Activated CD8-positive, alpha-beta T cell treated with anti-CD3 and anti-CD28 coated beads, Interleukin-2, amount 10 ng/mL, durations not matched to agents 7 days and 5 days (primary cell): ENCODE data around the gene SUCNR1. TPM values are rescaled to one million over a fixed set of nuclear protein-coding genes. Genes with fewer than 3 reads are reported as not detected.
A peak's percentile ranks its signal among the peaks of the same experiment; 100 is the strongest.
"Not testable (repeated sequence)": the region's sequence is repeated elsewhere in the genome, so short reads cannot be mapped to it uniquely, and the experiment has no call there.

Source experiments
- ATAC-seq: fragments of 150-1000 bp; cut with Tn5 transposase; one replicate; pipeline ENCODE4 v1.10.0; 2021; ENCODE audit warnings: moderate library complexity
- CTCF ChIA-PET: fragments of 350-600 bp; sonication (Branson Sonifier 250); formaldehyde crosslinking; loops from one replicate; lab custom pipeline; 2021; ENCODE audit warnings: antibody characterized with exemption; lab: Charles Lee
- POLR2A ChIA-PET: fragments of 350-600 bp; sonication (Branson Sonifier 250); formaldehyde crosslinking; loops from one replicate; lab custom pipeline; 2021; ENCODE audit warnings: antibody characterized with exemption; lab: Charles Lee
- DNase-seq: peaks from one replicate; pipeline ENCODE4 v3.0.0-alpha.2; 2020
- H3K27ac Mint-ChIP-seq: one replicate; pipeline ENCODE4 v1.8.0; 2021; ENCODE audit warnings: mild to moderate bottlenecking, mixed read lengths
- H3K27me3 Mint-ChIP-seq: one replicate; pipeline ENCODE4 v1.8.0; 2021; ENCODE audit warnings: low read depth, mixed read lengths
- H3K36me3 Mint-ChIP-seq: one replicate; pipeline ENCODE4 v1.8.0; 2021; ENCODE audit warnings: low read depth, mixed read lengths
- H3K4me1 Mint-ChIP-seq: one replicate; pipeline ENCODE4 v1.8.0; 2021; ENCODE audit warnings: low read depth, mixed read lengths
- H3K4me3 Mint-ChIP-seq: one replicate; pipeline ENCODE4 v1.8.0; 2021; ENCODE audit warnings: mild to moderate bottlenecking, mixed read lengths
- H3K9me3 Mint-ChIP-seq: one replicate; pipeline ENCODE4 v1.8.0; 2022; ENCODE audit warnings: mixed read lengths; ENCODE audit not compliant: insufficient read depth
- total RNA-seq, 2 experiments: library from RNA; stranded (reverse); gene quantifications; one replicate each; pipeline ENCODE4 v1.2.3, GENCODE V29; 2021

The SUCNR1 gene
- total RNA-seq, 2 experiments from 2014 or later = not detected

GRCh38 chr3:151895478-151896241 lies 22.2 kb downstream of the SUCNR1 start:
- ChIA-PET CTCF (no interaction called here), POLR2A (no interaction called here)
- Mint-ChIP-seq H3K4me3 (no peak overlapping the region), H3K4me1 (peaks cover 39% of the 10 kb centered on the region), H3K27me3 (no peaks in the 10 kb centered on the region), H3K36me3 (peaks cover 7% of the 10 kb centered on the region), H3K9me3 (no peaks in the 10 kb centered on the region), H3K27ac (no peak overlapping the region)
- ATAC-seq (peak; percentile 59), DNase-seq (no peak)

GRCh38 chr3:151896246-151897012 lies 23.0 kb downstream of the SUCNR1 start:
- Mint-ChIP-seq H3K4me3 (no peak overlapping the region), H3K4me1 (peaks cover 39% of the 10 kb centered on the region), H3K27ac (no peak overlapping the region), H3K36me3 (peaks cover 3% of the 10 kb centered on the region), H3K9me3 (no peaks in the 10 kb centered on the region), H3K27me3 (no peaks in the 10 kb centered on the region)
- DNase-seq = no peak
- CTCF ChIA-PET = no interaction called here
- ATAC-seq = peak; percentile 39
- POLR2A ChIA-PET = interaction anchor here (0.7 kb wide), 1 partner anchor 10 kb away, joined by 3 read pairs; no protein-coding TSS in a partner anchor

GRCh38 chr3:151898121-151898520 lies 24.7 kb downstream of the SUCNR1 start:
- CTCF ChIA-PET, DNase-seq, H3K4me3 Mint-ChIP-seq, H3K36me3 Mint-ChIP-seq, H3K27ac Mint-ChIP-seq, H3K9me3 Mint-ChIP-seq, H3K27me3 Mint-ChIP-seq, POLR2A ChIA-PET: not testable (repeated sequence)
- H3K4me1 Mint-ChIP-seq = peaks cover 53% of the 10 kb centered on the region
- peak; percentile 34 for ATAC-seq

GRCh38 chr3:151898564-151899261 lies 25.3 kb downstream of the SUCNR1 start:
- not testable (repeated sequence) for H3K27ac Mint-ChIP-seq
- CTCF ChIA-PET = interaction anchor here (0.5 kb wide), 1 partner anchor 654 kb away, joined by 3 read pairs; no protein-coding TSS in a partner anchor

GRCh38 chr3:151899996-151900395 lies 26.6 kb downstream of the SUCNR1 start:
- POLR2A ChIA-PET = no interaction called here
- H3K27me3 Mint-ChIP-seq = peaks cover 2% of the 10 kb centered on the region
- no peak for ATAC-seq
- H3K36me3 Mint-ChIP-seq = no peaks in the 10 kb centered on the region
- H3K9me3 Mint-ChIP-seq = no peaks in the 10 kb centered on the region
- no peak for DNase-seq
- H3K4me1 Mint-ChIP-seq = peaks cover 60% of the 10 kb centered on the region
- CTCF ChIA-PET = no interaction called here
- H3K27ac Mint-ChIP-seq = no peak overlapping the region
- no peak overlapping the region for H3K4me3 Mint-ChIP-seq

More at GRCh38 chr3:151898564-151899261, 25.3 kb downstream of the SUCNR1 start:
- ATAC-seq, POLR2A ChIA-PET, H3K36me3 Mint-ChIP-seq, H3K27me3 Mint-ChIP-seq, H3K4me3 Mint-ChIP-seq, DNase-seq, H3K9me3 Mint-ChIP-seq: not testable (repeated sequence)
- peaks cover 59% of the 10 kb centered on the region for H3K4me1 Mint-ChIP-seq

GRCh38 chr3:151900460-151900859 lies 27.0 kb downstream of the SUCNR1 start:
- Mint-ChIP-seq H3K27me3 (peaks cover 2% of the 10 kb centered on the region), H3K27ac (no peak overlapping the region), H3K4me1 (peaks cover 56% of the 10 kb centered on the region), H3K9me3 (no peaks in the 10 kb centered on the region), H3K36me3 (no peaks in the 10 kb centered on the region), H3K4me3 (no peak overlapping the region)
- ATAC-seq = no peak
- DNase-seq = no peak
- ChIA-PET CTCF (no interaction called here), POLR2A (no interaction called here)

GRCh38 chr3:151900884-151901643 lies 27.6 kb downstream of the SUCNR1 start:
- no peaks in the 10 kb centered on the region for H3K9me3 Mint-ChIP-seq
- DNase-seq (no peak), ATAC-seq (peak; percentile 47)
- CTCF ChIA-PET = interaction anchor here (1.5 to 2.4 kb wide), 2 partner anchors 16 to 17 kb away, joined by 5 to 7 read pairs; no protein-coding TSS in a partner anchor
- H3K36me3 Mint-ChIP-seq = no peaks in the 10 kb centered on the region
- H3K27ac Mint-ChIP-seq = peak overlapping the region; percentile 28
- POLR2A ChIA-PET = no interaction called here
- H3K4me3 Mint-ChIP-seq = no peak overlapping the region
- peaks cover 2% of the 10 kb centered on the region for H3K27me3 Mint-ChIP-seq
- peaks cover 50% of the 10 kb centered on the region for H3K4me1 Mint-ChIP-seq

- DNase-seq (no peak), ATAC-seq (peak; percentile 28)
- POLR2A ChIA-PET = no interaction called here
- Mint-ChIP-seq H3K4me1 (peaks cover 45% of the 10 kb centered on the region), H3K27ac (no peak overlapping the region), H3K27me3 (peaks cover 4% of the 10 kb centered on the region), H3K36me3 (no peaks in the 10 kb centered on the region), H3K4me3 (no peak overlapping the region), H3K9me3 (no peaks in the 10 kb centered on the region)
- CTCF ChIA-PET = interaction anchor here (1.5 to 2.4 kb wide), 2 partner anchors 15 to 17 kb away, joined by 5 to 7 read pairs; no protein-coding TSS in a partner anchor
These were observed 28.3 kb downstream of the SUCNR1 start for GRCh38 chr3:151901644-151902285.

- DNase-seq = no peak
- ATAC-seq = no peak
- Mint-ChIP-seq H3K4me3 (no peak overlapping the region), H3K27me3 (peaks cover 7% of the 10 kb centered on the region), H3K27ac (no peak overlapping the region), H3K9me3 (no peaks in the 10 kb centered on the region), H3K4me1 (peaks cover 44% of the 10 kb centered on the region), H3K36me3 (no peaks in the 10 kb centered on the region)
- CTCF ChIA-PET = interaction anchor here (1.5 to 2.4 kb wide), 3 partner anchors 15 to 436 kb away, joined by 3 to 7 read pairs (median 3); no protein-coding TSS in a partner anchor
- POLR2A ChIA-PET = no interaction called here
These were observed 30.1 kb downstream of the SUCNR1 start for GRCh38 chr3:151903501-151903991.

- Mint-ChIP-seq H3K4me3 (no peak overlapping the region), H3K36me3 (no peaks in the 10 kb centered on the region), H3K9me3 (no peaks in the 10 kb centered on the region), H3K4me1 (peaks cover 29% of the 10 kb centered on the region), H3K27ac (no peak overlapping the region), H3K27me3 (peaks cover 7% of the 10 kb centered on the region)
- DNase-seq (no peak), ATAC-seq (no peak)
- POLR2A ChIA-PET = no interaction called here
- CTCF ChIA-PET = interaction anchor here (0.9 to 1.1 kb wide), 2 partner anchors 20 to 466 kb away, joined by 3 to 4 read pairs; no protein-coding TSS in a partner anchor
These were observed 32.2 kb downstream of the SUCNR1 start for GRCh38 chr3:151905647-151906046.
